Psoas muscle (tissue), 8 donors: Measurements from ENCODE around the gene SLC49A4. TPM values are rescaled to one million over a fixed set of nuclear protein-coding genes. Genes with fewer than 3 reads are reported as not detected.
A peak's percentile ranks its signal among the peaks of the same experiment; 100 is the strongest.

ENCODE experiments used
- ATAC-seq, 4 donors: fragments of 200-7000 bp; cut with Tn5 transposase; one replicate each; pipeline ENCODE4 v1.9.1; 2020; ENCODE audit warnings: moderate library complexity in 3 of 4, mild to moderate bottlenecking in 2 of 4
- DNase-seq, 2 donors: peaks; one replicate each; pipeline ENCODE4 v3.0.0-alpha.2; 2020
- H3K27ac ChIP-seq: fragments of 200-600 bp; one replicate; pipeline ENCODE4 v1.8.0; 2022
- H3K27me3 ChIP-seq, 3 donors: fragments of 200-600 bp in 1 of 3; one replicate each; pipeline versions ENCODE4 v1.6.1 to v1.8.0; 2013 to 2022; ENCODE audit warnings: low read length in 2 of 3, mild to moderate bottlenecking in 2 of 3, moderate library complexity in 1 of 3; ENCODE audit not compliant: insufficient read depth in 3 of 3
- H3K36me3 ChIP-seq, 2 donors: fragments of 200-600 bp in 1 of 2; one replicate each; pipeline versions ENCODE4 v1.6.1 to v1.8.0; 2013 to 2022; ENCODE audit warnings: low read depth in 1 of 2, mild to moderate bottlenecking in 1 of 2, moderate library complexity in 1 of 2; ENCODE audit not compliant: insufficient read depth in 1 of 2
- H3K4me1 ChIP-seq: fragments of 200-600 bp; one replicate; pipeline ENCODE4 v1.8.0; 2022
- H3K4me3 ChIP-seq: fragments of 200-600 bp; one replicate; pipeline ENCODE4 v1.8.0; 2022; ENCODE audit warnings: mild to moderate bottlenecking
- H3K9me3 ChIP-seq: fragments of 200-600 bp; one replicate; pipeline ENCODE4 v1.8.0; 2022
- WGBS, 3 donors: extraction: QIAGEN DNeasy Blood & Tissue Kit; methylation state at CpG; one replicate each; pipeline versions ENCODE4 v1.1.6 to v1.1.7; 2013; 5-methylcytosine and 5-hydroxymethylcytosine counted together
- intact Hi-C, 2 donors: fragments of 100-400 bp; cut with DNase I; formaldehyde crosslinking; loops; one replicate each; pipeline versions ENCODE4 v1.11.0 to v1.14.2; 2022
- polyA plus RNA-seq, 3 donors: library from polyadenylated mRNA; stranded (reverse); fragments of 200-250 nt; gene quantifications; one replicate each; pipeline ENCODE4 v1.2.3, GENCODE V29; 2013
- total RNA-seq, 4 donors: library from RNA; stranded (reverse); fragmentation: NEBNext Ultra II Directional in 2 of 4; extraction: Animal tissue kit (Norgen Biotek cat#: 25700) in 2 of 4; gene quantifications; one replicate each; pipeline versions ENCODE4 v1.2.1 to v1.2.4, GENCODE V29; 2021 to 2023
- TF ChIP-seq, protein P1 (sequence below): fragments of 200-600 bp; IDR thresholded peaks from one replicate; pipeline ENCODE4 v1.8.0; 2022; ENCODE audit warnings: antibody characterized with exemption
- donor health status: healthy with polysubstance abuse.
- donor health status: DM: no; HTN: no; CAD: no; lungs with moderate emphysema.
- donor health status: Bipolar disorder and iron deficiency.
- donor health status: healthy.
- donor health status: DM: yes; HTN: yes; CAD: no.
- donor health status: DM: no; HTN: no; CAD: no.
- donor health status: DM: no; HTN: no; CAD: no.
- donor health status: DM: yes; HTN: yes; CAD: no.

SLC49A4 gene
- total and polyA plus RNA-seq, 7 donors: 12.5 to 44.2 (median 21.8) TPM

DNA sequence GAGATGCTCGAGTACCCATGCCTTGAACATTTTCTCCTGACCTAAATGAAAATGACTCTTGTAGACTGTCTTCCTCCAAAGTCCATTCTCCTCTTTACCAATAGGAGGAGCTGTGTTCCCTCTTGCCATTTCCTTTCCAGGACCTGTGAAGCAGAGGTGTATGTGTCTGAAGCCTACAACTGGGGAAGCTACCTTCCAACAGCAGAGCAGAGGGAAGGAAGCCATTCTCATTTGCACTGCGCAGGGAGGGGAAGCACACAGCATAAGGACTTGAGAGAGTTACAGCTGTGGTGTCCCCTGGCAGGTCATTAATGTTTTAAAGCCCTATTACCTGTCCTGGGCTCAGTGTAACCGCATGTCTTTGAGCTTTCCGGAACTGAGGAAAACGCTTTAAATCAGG, 39.9 kb upstream of the SLC49A4 start:
- no peaks in the 10 kb centered on the region for H3K9me3 ChIP-seq
- no peaks in the 10 kb centered on the region for H3K27me3 ChIP-seq
- DNase-seq (no peak), ATAC-seq (peak; percentile 79 to 87 (median 83))
- H3K4me1 ChIP-seq: peaks cover 5% of the 10 kb centered on the region
- intact Hi-C loops: loop anchor here in 1 of 2 donors (5.0 kb wide), 1 partner anchor 37 kb away; the partner anchor contains the start of gene HSPBAP1
- peaks cover 11 to 88% of the 10 kb centered on the region in 2 donors for H3K36me3 ChIP-seq
- H3K27ac ChIP-seq: peak overlapping the region; percentile 44
- TF ChIP-seq, protein P1, sequence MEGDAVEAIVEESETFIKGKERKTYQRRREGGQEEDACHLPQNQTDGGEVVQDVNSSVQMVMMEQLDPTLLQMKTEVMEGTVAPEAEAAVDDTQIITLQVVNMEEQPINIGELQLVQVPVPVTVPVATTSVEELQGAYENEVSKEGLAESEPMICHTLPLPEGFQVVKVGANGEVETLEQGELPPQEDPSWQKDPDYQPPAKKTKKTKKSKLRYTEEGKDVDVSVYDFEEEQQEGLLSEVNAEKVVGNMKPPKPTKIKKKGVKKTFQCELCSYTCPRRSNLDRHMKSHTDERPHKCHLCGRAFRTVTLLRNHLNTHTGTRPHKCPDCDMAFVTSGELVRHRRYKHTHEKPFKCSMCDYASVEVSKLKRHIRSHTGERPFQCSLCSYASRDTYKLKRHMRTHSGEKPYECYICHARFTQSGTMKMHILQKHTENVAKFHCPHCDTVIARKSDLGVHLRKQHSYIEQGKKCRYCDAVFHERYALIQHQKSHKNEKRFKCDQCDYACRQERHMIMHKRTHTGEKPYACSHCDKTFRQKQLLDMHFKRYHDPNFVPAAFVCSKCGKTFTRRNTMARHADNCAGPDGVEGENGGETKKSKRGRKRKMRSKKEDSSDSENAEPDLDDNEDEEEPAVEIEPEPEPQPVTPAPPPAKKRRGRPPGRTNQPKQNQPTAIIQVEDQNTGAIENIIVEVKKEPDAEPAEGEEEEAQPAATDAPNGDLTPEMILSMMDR: peak; percentile 69
- H3K4me3 ChIP-seq: no peak overlapping the region
- WGBS, 3 donors: 77 to 81% (median 79%) methylated on average over 5 of the region's 5 CpGs

DNA sequence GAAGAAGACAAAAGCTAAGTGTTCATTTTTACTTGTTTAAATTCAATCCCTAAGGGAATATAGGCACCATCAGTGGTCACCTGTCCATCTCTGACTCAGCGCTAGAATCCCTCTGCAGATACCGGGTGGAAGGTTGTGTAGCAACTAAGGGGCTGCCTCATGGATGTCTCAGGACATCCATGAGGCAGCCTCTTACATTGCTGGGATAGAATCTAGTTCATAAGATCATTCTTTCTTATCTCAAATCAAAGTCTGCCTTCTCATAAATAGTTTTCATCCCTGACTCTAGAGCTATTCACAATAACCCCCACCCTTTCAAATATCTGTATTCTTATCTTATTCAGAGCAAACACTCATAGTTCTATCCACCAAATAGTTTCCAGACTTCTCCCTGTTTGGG, 39.4 kb upstream of the SLC49A4 start:
- Histone ChIP-seq H3K36me3 (peaks cover 11 to 84% of the 10 kb centered on the region in 2 donors), H3K9me3 (no peaks in the 10 kb centered on the region), H3K27ac (no peak overlapping the region), H3K4me3 (no peak overlapping the region), H3K27me3 (no peaks in the 10 kb centered on the region), H3K4me1 (peaks cover 11% of the 10 kb centered on the region)
- TF ChIP-seq, protein P1: no peak
- 88 to 98% (median 92%) methylated on average over 2 of the region's 2 CpGs for WGBS, 3 donors
- intact Hi-C loops: loop anchor here in 1 of 2 donors (5.0 kb wide), 1 partner anchor 37 kb away; the partner anchor contains the start of gene HSPBAP1
- DNase-seq (no peak), ATAC-seq (no peak)

DNA sequence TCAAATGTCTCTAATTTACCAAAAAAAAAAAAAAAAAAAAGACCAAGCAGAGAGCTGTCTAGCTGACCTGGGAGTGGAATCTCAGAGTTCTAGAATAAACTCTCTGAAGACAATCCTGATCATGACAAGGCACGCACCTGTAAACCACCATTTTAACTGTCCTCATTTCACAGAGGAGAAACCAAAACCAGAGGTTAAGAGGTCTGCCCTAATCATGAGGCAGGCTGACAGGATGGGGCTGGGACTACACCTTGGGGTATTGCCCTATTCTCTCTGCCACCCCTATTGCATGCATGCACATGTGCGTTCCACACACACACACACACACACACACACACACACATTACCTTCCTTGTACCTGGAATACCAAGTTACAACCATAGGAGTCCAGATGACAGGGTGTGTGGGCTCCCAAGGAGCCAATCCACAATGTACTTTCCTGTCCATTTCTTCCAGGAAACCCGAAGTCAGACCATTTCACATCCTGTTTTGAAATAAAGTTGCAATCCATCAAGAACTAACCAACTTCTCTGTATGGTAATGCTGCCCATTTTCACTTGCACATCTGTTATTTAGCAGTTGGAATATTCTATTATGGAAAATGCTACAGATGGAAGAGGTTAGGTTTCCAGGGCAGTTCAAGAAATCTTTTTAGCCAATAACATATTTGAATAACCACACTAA, 35.9 kb upstream of the SLC49A4 start:
- DNase-seq (no peak), ATAC-seq (no peak)
- Histone ChIP-seq H3K27ac (no peak overlapping the region), H3K27me3 (no peaks in the 10 kb centered on the region), H3K4me1 (peaks cover 21% of the 10 kb centered on the region), H3K4me3 (no peak overlapping the region), H3K9me3 (no peaks in the 10 kb centered on the region), H3K36me3 (peaks cover 4 to 57% of the 10 kb centered on the region in 2 donors)
- 83 to 89% (median 85%) methylated on average over 3 of the region's 3 CpGs for WGBS, 3 donors
- intact Hi-C loops: loop anchor here in 1 of 2 donors (5.0 kb wide), 1 partner anchor 33 kb away; the partner anchor contains the start of gene HSPBAP1
- TF ChIP-seq, protein P1: no peak

DNA sequence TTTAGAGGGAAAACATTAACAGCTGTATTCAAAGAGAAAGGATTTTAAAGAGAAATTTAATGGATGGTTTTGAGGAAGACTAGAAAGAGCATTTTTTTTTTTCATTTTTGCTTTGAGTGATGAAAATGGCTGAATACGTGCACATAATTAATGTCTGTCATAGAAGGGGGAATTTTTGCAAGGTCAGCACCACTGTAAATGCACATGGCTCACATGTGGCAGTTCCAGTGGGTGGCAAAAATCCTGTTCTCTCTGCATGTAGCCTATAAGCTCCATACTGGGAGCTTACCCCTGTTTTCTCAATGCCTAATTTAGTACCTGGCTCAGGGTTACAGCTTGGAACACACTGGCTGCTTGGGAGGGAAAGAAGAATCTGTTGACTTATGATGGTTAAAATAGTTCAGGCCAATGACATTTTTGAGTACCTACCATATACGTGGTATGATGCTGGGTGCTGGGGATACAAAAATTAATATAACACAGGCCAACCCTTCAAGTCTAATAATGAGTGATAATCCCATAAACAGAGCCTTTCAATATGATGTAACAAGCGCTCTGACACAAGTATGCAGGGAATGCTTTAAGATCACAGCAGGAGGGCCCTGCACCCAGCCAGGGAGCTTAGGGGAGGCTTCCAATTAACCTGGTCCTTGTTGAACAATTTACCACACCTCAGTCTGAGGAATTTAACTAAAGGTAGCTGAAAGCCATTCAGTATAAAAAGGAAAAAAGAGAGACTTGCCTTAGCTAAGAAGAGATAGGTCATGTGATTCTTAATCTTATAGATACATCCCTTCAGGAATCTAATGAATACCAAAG, 34.2 kb upstream of the SLC49A4 start:
- Histone ChIP-seq H3K4me1 (peaks cover 21% of the 10 kb centered on the region), H3K9me3 (no peaks in the 10 kb centered on the region), H3K27ac (peak overlapping the region; percentile 17), H3K27me3 (no peaks in the 10 kb centered on the region), H3K36me3 (peaks cover 0 to 53% of the 10 kb centered on the region in 2 donors), H3K4me3 (no peak overlapping the region)
- WGBS, 3 donors: 51 to 70% (median 51%) methylated on average over 3 of the region's 3 CpGs
- DNase-seq (no peak), ATAC-seq (peak in 3 of 4 donors; percentile 14 to 47 (median 32))
- TF ChIP-seq, protein P1: no peak
- intact Hi-C loops: no loop called here
